Smooth muscle cell (in vitro differentiated cells): ENCODE data around the gene ATPAF2. TPM values are rescaled to one million over a fixed set of nuclear protein-coding genes. Genes with fewer than 3 reads are reported as not detected.

Source experiments
- DNase-seq: peaks from one replicate; lab custom pipeline; 2025; ENCODE audit not compliant: unreplicated experiment; lab: John Stamatoyannopoulos, UW
- H2AFZ ChIP-seq: fragments of 200-600 bp; sonication (generic); 2 replicates; pipeline ENCODE4 v1.6.0; 2016; ENCODE audit warnings: antibody characterized with exemption, low read depth, mild to moderate bottlenecking
- H3F3A ChIP-seq: fragments of 200-600 bp; sonication (generic); 2 replicates; pipeline ENCODE4 v1.6.0; 2017; ENCODE audit warnings: antibody characterized with exemption, low read depth
- H3K27ac ChIP-seq: fragments of 200-600 bp; sonication (generic); 2 replicates; pipeline ENCODE4 v1.5.1; 2016; ENCODE audit warnings: low read depth, mild to moderate bottlenecking
- H3K27me3 ChIP-seq: fragments of 200-600 bp; sonication (generic); 2 replicates; pipeline ENCODE4 v1.6.1; 2016; ENCODE audit warnings: low read depth, mild to moderate bottlenecking
- H3K36me3 ChIP-seq: fragments of 200-600 bp; sonication (generic); 2 replicates; pipeline ENCODE4 v1.5.1; 2016; ENCODE audit warnings: low read depth
- H3K4me1 ChIP-seq: fragments of 200-600 bp; sonication (generic); 2 replicates; pipeline ENCODE4 v1.5.1; 2016; ENCODE audit warnings: low read depth
- H3K4me2 ChIP-seq: fragments of 200-600 bp; sonication (generic); 2 replicates; pipeline ENCODE4 v1.6.0; 2016; ENCODE audit warnings: mild to moderate bottlenecking
- H3K4me3 ChIP-seq: fragments of 200-600 bp; sonication (generic); 2 replicates; pipeline ENCODE4 v1.5.1; 2016; ENCODE audit warnings: mild to moderate bottlenecking
- H3K79me2 ChIP-seq: fragments of 200-600 bp; sonication (generic); 2 replicates; pipeline ENCODE4 v1.6.0; 2016; ENCODE audit warnings: low read depth, mild to moderate bottlenecking
- H3K9ac ChIP-seq: fragments of 200-600 bp; sonication (generic); 2 replicates; pipeline ENCODE4 v1.6.0; 2016; ENCODE audit warnings: low read depth
- H3K9me3 ChIP-seq: fragments of 200-600 bp; sonication (generic); replicated peaks from 2 replicates; pipeline ENCODE4 v1.5.1; 2016; ENCODE audit warnings: low read depth
- H4K20me1 ChIP-seq: fragments of 200-600 bp; sonication (generic); 2 replicates; pipeline ENCODE4 v1.6.0; 2016; ENCODE audit warnings: low read depth
- WGBS: methylation state at CpG from one replicate; pipeline ENCODE4 v1.1.7; 2016; ENCODE audit warnings: low lambda C conversion rate; 5-methylcytosine and 5-hydroxymethylcytosine counted together
- polyA plus RNA-seq: library from polyadenylated mRNA; unstranded; fragments of >200 nt; fragmentation: Nextera tagmentation; extraction: Ambion mirVana; gene quantifications from 2 replicates; pipeline ENCODE4 v1.2.1, GENCODE V29; 2016
- total RNA-seq: library from RNA; depleted of rRNA; stranded (reverse); fragments of >200 nt; gene quantifications from 2 replicates; pipeline ENCODE4 v1.2.3, GENCODE V29; 2014
- TF ChIP-seq, protein P1 (sequence below): fragments of 200-600 bp; sonication (generic); IDR thresholded peaks from 2 replicates; pipeline ENCODE4 v1.5.1; 2017; ENCODE audit warnings: borderline replicate concordance, mild to moderate bottlenecking, antibody characterized with exemption; ENCODE audit not compliant: insufficient read depth, poor library complexity, severe bottlenecking

ATPAF2 gene
- total and polyA plus RNA-seq, 2 experiments from 2014 or later: 31.0 to 32.3 TPM

DNA sequence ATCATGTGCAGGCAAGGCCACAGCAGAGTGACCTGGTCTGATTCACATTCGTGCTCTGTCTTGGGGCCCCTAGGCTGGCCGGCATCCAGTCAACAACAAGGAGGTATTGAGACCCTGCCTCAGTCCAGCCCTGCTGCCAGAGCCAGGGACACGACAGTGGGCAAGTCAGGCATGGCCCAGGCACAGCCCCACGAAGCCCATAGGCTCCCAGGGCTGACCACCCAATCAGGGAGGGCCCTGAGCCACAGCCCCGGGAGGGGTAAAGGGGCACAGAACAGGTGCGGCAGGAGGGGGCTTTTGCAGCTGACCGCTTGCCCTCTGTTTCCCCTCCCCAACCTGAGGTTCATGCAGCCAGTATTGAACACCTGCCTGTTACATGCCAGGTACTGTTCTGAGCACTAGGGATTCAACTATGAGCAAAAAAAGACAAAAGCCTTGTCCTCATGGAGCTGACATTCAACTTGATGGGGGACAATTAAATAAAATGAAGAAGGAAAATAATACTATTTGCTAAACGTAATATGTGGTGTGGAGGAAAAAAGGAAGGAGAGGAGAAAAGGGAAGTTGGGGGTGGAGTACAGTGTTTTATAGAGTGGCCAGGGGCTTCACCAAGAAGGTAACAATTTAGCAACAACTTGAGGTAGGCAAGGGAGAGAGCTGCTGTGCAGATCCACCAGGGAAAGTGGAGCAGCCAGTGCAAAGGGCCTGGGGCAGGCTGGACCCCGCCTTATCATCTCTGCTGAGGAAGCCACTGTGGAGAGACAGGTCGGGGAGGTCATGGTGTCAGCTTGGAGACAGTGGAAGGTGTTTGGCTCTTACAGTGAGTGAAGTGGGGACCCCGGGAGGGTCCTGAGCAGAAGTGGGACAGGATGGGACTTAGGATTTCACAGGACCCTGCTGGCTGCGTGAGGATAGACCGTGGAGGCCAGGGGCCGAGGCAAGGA is 60.2 kb downstream of the ATPAF2 start:
- Histone ChIP-seq H2AFZ (no peak overlapping the region), H3K4me1 (no peaks in the 10 kb centered on the region), H3F3A (no peaks in the 10 kb centered on the region), H3K79me2 (no peaks in the 10 kb centered on the region), H3K4me2 (no peak overlapping the region), H3K9ac (no peak overlapping the region), H4K20me1 (no peaks in the 10 kb centered on the region), H3K9me3 (no peaks in the 10 kb centered on the region), H3K4me3 (no peak overlapping the region), H3K27me3 (no peaks in the 10 kb centered on the region), H3K27ac (no peak overlapping the region), H3K36me3 (no peaks in the 10 kb centered on the region)
- WGBS: 91% methylated on average over 14 of the region's 14 CpGs
- no peak for DNase-seq
- TF ChIP-seq, protein P1, sequence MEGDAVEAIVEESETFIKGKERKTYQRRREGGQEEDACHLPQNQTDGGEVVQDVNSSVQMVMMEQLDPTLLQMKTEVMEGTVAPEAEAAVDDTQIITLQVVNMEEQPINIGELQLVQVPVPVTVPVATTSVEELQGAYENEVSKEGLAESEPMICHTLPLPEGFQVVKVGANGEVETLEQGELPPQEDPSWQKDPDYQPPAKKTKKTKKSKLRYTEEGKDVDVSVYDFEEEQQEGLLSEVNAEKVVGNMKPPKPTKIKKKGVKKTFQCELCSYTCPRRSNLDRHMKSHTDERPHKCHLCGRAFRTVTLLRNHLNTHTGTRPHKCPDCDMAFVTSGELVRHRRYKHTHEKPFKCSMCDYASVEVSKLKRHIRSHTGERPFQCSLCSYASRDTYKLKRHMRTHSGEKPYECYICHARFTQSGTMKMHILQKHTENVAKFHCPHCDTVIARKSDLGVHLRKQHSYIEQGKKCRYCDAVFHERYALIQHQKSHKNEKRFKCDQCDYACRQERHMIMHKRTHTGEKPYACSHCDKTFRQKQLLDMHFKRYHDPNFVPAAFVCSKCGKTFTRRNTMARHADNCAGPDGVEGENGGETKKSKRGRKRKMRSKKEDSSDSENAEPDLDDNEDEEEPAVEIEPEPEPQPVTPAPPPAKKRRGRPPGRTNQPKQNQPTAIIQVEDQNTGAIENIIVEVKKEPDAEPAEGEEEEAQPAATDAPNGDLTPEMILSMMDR: no peak

GRCh38 chr17:17976931-17977570 is 61.9 kb downstream of the ATPAF2 start:
- no peaks in the 10 kb centered on the region for H3K79me2 ChIP-seq
- TF ChIP-seq, protein P1: no peak
- 87% methylated on average over 10 of the region's 10 CpGs for WGBS
- no peaks in the 10 kb centered on the region for H3K36me3 ChIP-seq
- H3K27ac ChIP-seq: no peak overlapping the region
- no peaks in the 10 kb centered on the region for H3K9me3 ChIP-seq
- no peak overlapping the region for H3K4me3 ChIP-seq
- H3K9ac ChIP-seq: no peak overlapping the region
- H3K27me3 ChIP-seq: no peaks in the 10 kb centered on the region
- H3K4me1 ChIP-seq: peaks cover 5% of the 10 kb centered on the region
- H3F3A ChIP-seq: no peaks in the 10 kb centered on the region
- DNase-seq: no peak
- H2AFZ ChIP-seq: no peak overlapping the region
- H3K4me2 ChIP-seq: no peak overlapping the region
- H4K20me1 ChIP-seq: no peaks in the 10 kb centered on the region

DNA sequence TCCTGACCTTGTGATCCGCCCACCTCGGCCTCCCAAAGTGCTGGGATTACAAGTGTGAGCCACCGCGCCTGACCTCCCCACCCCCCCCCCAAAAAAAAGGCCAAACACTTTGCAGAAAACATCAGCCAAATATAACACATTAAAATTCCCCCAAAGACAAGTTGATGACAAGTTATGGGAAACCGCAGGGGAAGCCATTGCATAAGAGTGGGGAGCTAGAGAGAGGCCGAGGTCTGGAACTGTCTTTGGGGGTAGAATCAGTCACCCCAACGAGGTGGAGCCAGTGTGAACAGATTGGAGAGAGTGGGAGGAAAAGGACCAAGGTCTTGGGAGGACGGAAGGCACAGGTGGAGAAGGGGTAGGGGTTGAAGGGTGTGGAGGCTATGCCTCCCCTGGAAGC is 63.5 kb downstream of the ATPAF2 start:
- H3K27me3 ChIP-seq: no peaks in the 10 kb centered on the region
- H3K4me2 ChIP-seq: no peak overlapping the region
- H4K20me1 ChIP-seq: peaks cover 12% of the 10 kb centered on the region
- no peak overlapping the region for H3K27ac ChIP-seq
- H3F3A ChIP-seq: no peaks in the 10 kb centered on the region
- TF ChIP-seq, protein P1: no peak
- H3K36me3 ChIP-seq: no peaks in the 10 kb centered on the region
- H3K79me2 ChIP-seq: peaks cover 15% of the 10 kb centered on the region
- no peak for DNase-seq
- no peak overlapping the region for H2AFZ ChIP-seq
- peaks cover 11% of the 10 kb centered on the region for H3K4me1 ChIP-seq
- no peak overlapping the region for H3K4me3 ChIP-seq
- no peaks in the 10 kb centered on the region for H3K9me3 ChIP-seq
- 83% methylated on average over 8 of the region's 8 CpGs for WGBS
- H3K9ac ChIP-seq: no peak overlapping the region
